Measurements from ENCODE around the gene GSTO2. TPM values are rescaled to one million over a fixed set of nuclear protein-coding genes. Genes with fewer than 3 reads are reported as not detected.

The GSTO2 gene
- total RNA-seq, 2 donors from 2014 or later = 18.1 to 37.3 TPM

GRCh38 chr10:104300002-104300735 is 31.2 kb downstream of the GSTO2 start:
- no peak for DNase-seq (ENCODE audit: low spot score)
- intact Hi-C loops (cut with DNase I) = no loop called here
- H3K9me3 ChIP-seq = no peaks in the 10 kb centered on the region
- H3K27me3 ChIP-seq (replicated peaks; ENCODE audit: insufficient read depth) = no peaks in the 10 kb centered on the region
- peak overlapping the region; percentile 61 to 78 for H3K27ac ChIP-seq
- no peak overlapping the region for H3K4me3 ChIP-seq
- TF ChIP-seq POLR2A (IDR thresholded peaks at IDR 0.05) (no peak), CTCF (IDR thresholded peaks at IDR 0.05) (no peak), POLR2AphosphoS5 (IDR thresholded peaks at IDR 0.05) (peak; percentile 51)
- H3K36me3 ChIP-seq = no peaks in the 10 kb centered on the region
- WGBS = 59% methylated on average over 12 of the region's 12 CpGs
- H3K4me1 ChIP-seq (replicated peaks) = peaks cover 13% of the 10 kb centered on the region

DNA sequence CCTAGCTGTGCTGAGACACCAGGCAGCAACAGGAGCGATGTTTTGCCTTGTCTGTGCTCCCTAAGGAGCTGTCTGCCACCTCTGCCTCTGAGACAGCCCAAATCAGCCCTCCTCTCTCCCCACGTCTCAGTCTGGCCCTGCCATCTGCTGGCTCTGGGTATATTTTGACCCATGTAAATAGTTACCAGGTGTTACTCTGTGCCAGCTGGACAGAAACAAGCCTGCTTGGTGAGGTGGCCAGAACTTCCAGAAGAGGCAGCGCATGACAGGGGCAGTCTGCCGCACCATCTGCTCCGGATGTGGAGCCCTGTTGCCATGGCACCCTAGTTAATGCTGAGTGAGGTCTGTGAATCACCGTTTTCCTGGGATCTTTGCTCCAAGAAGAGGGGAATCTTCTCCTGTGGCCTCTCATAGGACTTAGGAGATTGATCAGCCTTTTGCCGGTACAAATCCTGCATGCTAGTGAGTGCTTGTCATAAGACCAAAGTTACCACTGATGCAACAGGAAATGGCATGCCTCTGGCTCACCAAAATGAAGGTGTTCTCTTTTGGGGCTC is 31.8 kb downstream of the GSTO2 start:
- TF ChIP-seq POLR2A (IDR thresholded peaks at IDR 0.05) (no peak), CTCF (IDR thresholded peaks at IDR 0.05) (peak in 3 of 4 experiments; percentile 27 to 59 (median 31)), POLR2AphosphoS5 (IDR thresholded peaks at IDR 0.05) (peak; percentile 88)
- peak; percentile 80 for DNase-seq (ENCODE audit: low spot score)
- Histone ChIP-seq H3K27ac (peak overlapping the region; percentile 61 to 78), H3K4me1 (replicated peaks) (peaks cover 13% of the 10 kb centered on the region), H3K9me3 (no peaks in the 10 kb centered on the region), H3K36me3 (no peaks in the 10 kb centered on the region), H3K27me3 (replicated peaks; ENCODE audit: insufficient read depth) (no peaks in the 10 kb centered on the region), H3K4me3 (no peak overlapping the region)
- 17% methylated on average over 7 of the region's 7 CpGs for WGBS
- intact Hi-C loops (cut with DNase I) = no loop called here

- Histone ChIP-seq H3K4me1 (replicated peaks) (peaks cover 13% of the 10 kb centered on the region), H3K9me3 (no peaks in the 10 kb centered on the region), H3K4me3 (no peak overlapping the region), H3K27ac (no peak overlapping the region), H3K27me3 (replicated peaks; ENCODE audit: insufficient read depth) (no peaks in the 10 kb centered on the region), H3K36me3 (no peaks in the 10 kb centered on the region)
- no peak for DNase-seq (ENCODE audit: low spot score)
- intact Hi-C loops (cut with DNase I) = no loop called here
- TF ChIP-seq POLR2AphosphoS5 (IDR thresholded peaks at IDR 0.05) (no peak), POLR2A (IDR thresholded peaks at IDR 0.05) (no peak), CTCF (IDR thresholded peaks at IDR 0.05) (no peak)
- 75% methylated on average over 3 of the region's 3 CpGs for WGBS
These were observed 33.1 kb downstream of the GSTO2 start for GRCh38 chr10:104301907-104302690.

DNA sequence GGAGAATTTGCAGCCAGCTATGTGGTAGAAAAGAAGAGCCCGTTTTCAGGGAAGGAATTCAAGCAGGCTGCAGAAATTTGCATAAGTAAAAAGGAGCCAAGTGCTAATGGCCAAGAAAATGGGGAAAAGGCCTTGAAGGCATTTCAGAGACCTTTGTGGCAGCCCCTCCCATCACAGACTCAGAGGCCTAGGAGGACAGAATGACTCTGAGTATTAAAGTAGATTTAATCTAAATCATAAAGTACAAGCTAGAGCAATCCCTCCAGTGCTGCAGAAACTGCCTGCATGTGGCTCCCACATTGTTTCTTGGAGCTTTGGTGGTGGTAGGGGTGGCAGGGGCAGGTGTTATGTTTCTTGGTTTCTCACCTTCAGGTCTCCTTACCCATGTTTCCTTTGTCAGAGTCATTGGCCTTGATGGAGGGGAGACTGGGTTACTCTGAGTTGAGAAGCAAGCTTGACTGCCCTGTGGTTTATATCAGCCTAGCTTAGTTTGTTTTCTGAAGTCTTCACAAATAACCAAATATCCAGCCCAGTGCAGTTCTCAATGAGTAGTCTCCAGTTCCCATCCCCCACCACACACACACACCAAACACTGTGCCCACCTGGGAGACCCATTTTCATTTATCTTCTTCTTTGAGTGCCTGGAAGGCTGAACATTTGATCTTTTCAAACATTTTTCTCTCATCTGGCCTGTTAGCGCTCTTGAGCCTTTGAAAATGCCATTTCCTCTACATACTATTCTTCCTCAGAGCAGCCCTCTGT is 34.8 kb downstream of the GSTO2 start:
- intact Hi-C loops (cut with DNase I) = no loop called here
- no peaks in the 10 kb centered on the region for H3K36me3 ChIP-seq
- H3K4me1 ChIP-seq (replicated peaks) = peaks cover 13% of the 10 kb centered on the region
- 48% methylated on average over 2 of the region's 2 CpGs for WGBS
- H3K27me3 ChIP-seq (replicated peaks; ENCODE audit: insufficient read depth) = no peaks in the 10 kb centered on the region
- TF ChIP-seq POLR2A (IDR thresholded peaks at IDR 0.05) (no peak), POLR2AphosphoS5 (IDR thresholded peaks at IDR 0.05) (no peak), CTCF (IDR thresholded peaks at IDR 0.05) (no peak)
- H3K4me3 ChIP-seq = no peak overlapping the region
- no peaks in the 10 kb centered on the region for H3K9me3 ChIP-seq
- H3K27ac ChIP-seq = no peak overlapping the region
- no peak for DNase-seq (ENCODE audit: low spot score)

All from prostate gland (tissue), 2 donors.